ENCODE data around the gene ATXN10.

Gene ATXN10

DNA sequence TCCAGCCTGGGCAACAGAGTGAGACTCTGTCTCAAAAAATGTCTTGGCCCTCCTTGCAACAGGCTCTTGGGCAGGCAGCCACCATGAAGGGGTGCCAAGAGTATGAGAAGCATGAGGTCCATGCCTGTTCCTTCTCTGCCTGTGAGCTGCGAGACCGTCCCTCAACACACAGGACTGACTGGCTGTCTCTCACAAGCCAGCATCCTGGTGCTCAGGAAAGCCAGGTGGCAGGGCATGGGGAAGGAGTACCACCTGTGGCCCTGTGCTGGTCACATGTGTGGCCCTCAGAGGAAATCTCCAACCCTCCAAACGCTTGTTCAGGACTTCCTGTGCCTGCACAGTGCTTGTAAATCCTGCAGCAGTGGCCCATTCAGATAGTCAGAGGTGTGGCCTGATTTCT lies 83.2 kb downstream of the ATXN10 start:
- H3K4me2 ChIP-seq (ENCODE audit: low read length, poor library complexity, severe bottlenecking) = no peak overlapping the region

GRCh38 chr22:45756558-45756957 lies 84.9 kb downstream of the ATXN10 start:
- Histone ChIP-seq H3K9ac (ENCODE audit: low read length) (no peak overlapping the region), H4K8ac (ENCODE audit: low read length) (no peak overlapping the region), H3K36me3 (ENCODE audit: control insufficient read depth in 1 of 2, insufficient read depth in 2 of 2, low read depth in 1 of 2, low read length in 2 of 2) (peaks cover 12 to 41% of the 10 kb centered on the region in 2 experiments), H2BK15ac (ENCODE audit: low read depth, poor library complexity, severe bottlenecking) (no peak overlapping the region), H2AK5ac (ENCODE audit: low read length, severe bottlenecking) (no peak overlapping the region), H3K27me3 (ENCODE audit: control insufficient read depth in 1 of 2, insufficient read depth in 1 of 2, low read length in 2 of 2) (no peaks in the 10 kb centered on the region), H2BK12ac (ENCODE audit: low read length in 2 of 2) (no peak overlapping the region), H3K18ac (ENCODE audit: low read depth in 1 of 2, low read length in 2 of 2) (no peak overlapping the region), H3K79me1 (replicated peaks; ENCODE audit: low read length, poor library complexity, severe bottlenecking) (peaks cover 24% of the 10 kb centered on the region), H3K4me3 (ENCODE audit: insufficient read depth in 1 of 2, low read depth in 1 of 2, low read length in 2 of 2) (no peak overlapping the region), H2BK120ac (ENCODE audit: low read depth, low read length) (no peak overlapping the region), H3K27ac (ENCODE audit: low read length, poor library complexity, severe bottlenecking) (peak overlapping the region; percentile 2), H2AFZ (ENCODE audit: low read depth, low read length) (no peak overlapping the region), H3K4me2 (ENCODE audit: low read length, poor library complexity, severe bottlenecking) (no peak overlapping the region), H3K4ac (ENCODE audit: low read depth in 1 of 2, low read length in 2 of 2) (no peak overlapping the region), H3K9me3 (ENCODE audit: control insufficient read depth, low read length) (no peaks in the 10 kb centered on the region), H3K4me1 (ENCODE audit: control insufficient read depth, insufficient read depth, low read depth, low read length) (peaks cover 16% of the 10 kb centered on the region), H3K14ac (ENCODE audit: low read length in 2 of 2) (no peak overlapping the region), H4K91ac (ENCODE audit: low read length) (no peak overlapping the region), H3K23ac (ENCODE audit: low read length in 2 of 2) (no peak overlapping the region), H2BK5ac (ENCODE audit: low read depth, low read length, poor library complexity, severe bottlenecking) (no peak overlapping the region)
- DNase-seq = no peak
- WGBS = 54% methylated on average over 1 of the region's 1 CpG

More for the DNA sequence above, 83.2 kb downstream of the ATXN10 start:
- no peak overlapping the region for H2AFZ ChIP-seq (ENCODE audit: low read depth, low read length)
- H3K23ac ChIP-seq (ENCODE audit: low read length in 2 of 2) = peak overlapping the region in 1 of 2 experiments; percentile 64
- H3K18ac ChIP-seq (ENCODE audit: low read depth in 1 of 2, low read length in 2 of 2) = no peak overlapping the region
- peak overlapping the region in 1 of 2 experiments; percentile 57 for H2BK12ac ChIP-seq (ENCODE audit: low read length in 2 of 2)
- no peak overlapping the region for H3K14ac ChIP-seq (ENCODE audit: low read length in 2 of 2)
- no peak overlapping the region for H2AK5ac ChIP-seq (ENCODE audit: low read length, severe bottlenecking)
- no peak for DNase-seq
- no peak overlapping the region for H2BK5ac ChIP-seq (ENCODE audit: low read depth, low read length, poor library complexity, severe bottlenecking)
- no peak overlapping the region for H3K4ac ChIP-seq (ENCODE audit: low read depth in 1 of 2, low read length in 2 of 2)
- H3K36me3 ChIP-seq (ENCODE audit: control insufficient read depth in 1 of 2, insufficient read depth in 2 of 2, low read depth in 1 of 2, low read length in 2 of 2) = peaks cover 15 to 40% of the 10 kb centered on the region in 2 experiments
- H3K79me1 ChIP-seq (replicated peaks; ENCODE audit: low read length, poor library complexity, severe bottlenecking) = peaks cover 22% of the 10 kb centered on the region
- H4K8ac ChIP-seq (ENCODE audit: low read length) = no peak overlapping the region
- H2BK120ac ChIP-seq (ENCODE audit: low read depth, low read length) = no peak overlapping the region
- no peak overlapping the region for H2BK15ac ChIP-seq (ENCODE audit: low read depth, poor library complexity, severe bottlenecking)
- no peak overlapping the region for H3K4me3 ChIP-seq (ENCODE audit: insufficient read depth in 1 of 2, low read depth in 1 of 2, low read length in 2 of 2)
- no peak overlapping the region for H4K91ac ChIP-seq (ENCODE audit: low read length)
- H3K27ac ChIP-seq (ENCODE audit: low read length, poor library complexity, severe bottlenecking) = no peak overlapping the region
- WGBS = 86% methylated on average over 3 of the region's 3 CpGs
- H3K9ac ChIP-seq (ENCODE audit: low read length) = no peak overlapping the region
- no peaks in the 10 kb centered on the region for H3K27me3 ChIP-seq (ENCODE audit: control insufficient read depth in 1 of 2, insufficient read depth in 1 of 2, low read length in 2 of 2)
- H3K4me1 ChIP-seq (ENCODE audit: control insufficient read depth, insufficient read depth, low read depth, low read length) = peaks cover 13% of the 10 kb centered on the region
- no peaks in the 10 kb centered on the region for H3K9me3 ChIP-seq (ENCODE audit: control insufficient read depth, low read length)

DNA sequence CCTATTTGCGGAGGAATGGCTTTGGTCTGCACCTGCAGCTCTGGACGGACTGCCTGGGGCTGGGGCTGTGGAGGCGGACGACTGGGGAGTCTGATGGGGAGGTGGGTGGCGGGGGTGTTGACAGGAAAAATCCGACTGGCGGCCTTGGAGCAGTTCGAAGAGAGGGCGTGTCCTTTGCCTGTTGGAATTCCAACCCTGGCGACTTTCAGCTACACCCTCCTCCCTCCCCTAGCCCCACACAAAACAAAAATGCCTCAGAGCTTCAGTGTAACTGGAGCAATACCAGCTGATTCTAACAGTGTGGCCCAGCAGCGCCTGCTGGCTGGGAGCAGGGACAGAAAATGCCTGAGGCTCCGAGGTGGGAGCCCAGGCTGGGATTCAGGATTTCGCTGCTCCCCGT lies 85.4 kb downstream of the ATXN10 start:
- peaks cover 17% of the 10 kb centered on the region for H3K4me1 ChIP-seq (ENCODE audit: control insufficient read depth, insufficient read depth, low read depth, low read length)
- no peak overlapping the region for H3K23ac ChIP-seq (ENCODE audit: low read length in 2 of 2)
- DNase-seq = no peak
- H3K27ac ChIP-seq (ENCODE audit: low read length, poor library complexity, severe bottlenecking) = peak overlapping the region; percentile 45
- no peak overlapping the region for H2AFZ ChIP-seq (ENCODE audit: low read depth, low read length)
- H3K14ac ChIP-seq (ENCODE audit: low read length in 2 of 2) = no peak overlapping the region
- 76% methylated on average over 11 of the region's 14 CpGs for WGBS
- H3K9me3 ChIP-seq (ENCODE audit: control insufficient read depth, low read length) = no peaks in the 10 kb centered on the region
- H3K36me3 ChIP-seq (ENCODE audit: control insufficient read depth in 1 of 2, insufficient read depth in 2 of 2, low read depth in 1 of 2, low read length in 2 of 2) = peaks cover 12 to 41% of the 10 kb centered on the region in 2 experiments
- H2BK12ac ChIP-seq (ENCODE audit: low read length in 2 of 2) = no peak overlapping the region
- no peak overlapping the region for H3K4me3 ChIP-seq (ENCODE audit: insufficient read depth in 1 of 2, low read depth in 1 of 2, low read length in 2 of 2)
- no peak overlapping the region for H2BK5ac ChIP-seq (ENCODE audit: low read depth, low read length, poor library complexity, severe bottlenecking)
- H3K4ac ChIP-seq (ENCODE audit: low read depth in 1 of 2, low read length in 2 of 2) = no peak overlapping the region
- H3K79me1 ChIP-seq (replicated peaks; ENCODE audit: low read length, poor library complexity, severe bottlenecking) = peaks cover 25% of the 10 kb centered on the region
- no peak overlapping the region for H2BK120ac ChIP-seq (ENCODE audit: low read depth, low read length)
- no peak overlapping the region for H3K4me2 ChIP-seq (ENCODE audit: low read length, poor library complexity, severe bottlenecking)
- H4K91ac ChIP-seq (ENCODE audit: low read length) = no peak overlapping the region
- H4K8ac ChIP-seq (ENCODE audit: low read length) = no peak overlapping the region
- no peak overlapping the region for H3K18ac ChIP-seq (ENCODE audit: low read depth in 1 of 2, low read length in 2 of 2)
- H3K9ac ChIP-seq (ENCODE audit: low read length) = peak overlapping the region; percentile 5
- no peak overlapping the region for H2AK5ac ChIP-seq (ENCODE audit: low read length, severe bottlenecking)
- H3K27me3 ChIP-seq (ENCODE audit: control insufficient read depth in 1 of 2, insufficient read depth in 1 of 2, low read length in 2 of 2) = no peaks in the 10 kb centered on the region
- H2BK15ac ChIP-seq (ENCODE audit: low read depth, poor library complexity, severe bottlenecking) = no peak overlapping the region

DNA sequence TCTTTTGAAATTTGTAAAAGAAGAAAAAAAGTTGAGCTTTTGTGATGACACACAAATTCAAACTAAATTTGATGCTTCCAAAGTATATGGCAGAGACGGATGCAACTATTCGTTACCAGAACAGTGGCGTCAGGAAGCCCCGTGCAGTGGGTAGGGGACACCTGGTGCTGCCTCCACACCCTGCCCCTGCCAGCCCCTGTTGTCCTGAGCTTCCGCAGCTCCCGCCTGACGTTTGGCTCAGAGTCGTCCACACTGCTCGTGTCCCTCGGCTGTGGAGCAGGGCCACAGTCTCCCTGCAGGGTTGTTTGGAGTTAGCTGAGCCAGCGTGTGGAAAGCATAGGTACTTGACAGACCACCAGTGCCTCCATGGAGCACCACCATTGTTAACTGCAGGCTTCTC lies 86.3 kb downstream of the ATXN10 start:
- Histone ChIP-seq H3K4me3 (ENCODE audit: insufficient read depth in 1 of 2, low read depth in 1 of 2, low read length in 2 of 2) (no peak overlapping the region), H3K4me2 (ENCODE audit: low read length, poor library complexity, severe bottlenecking) (no peak overlapping the region), H2BK5ac (ENCODE audit: low read depth, low read length, poor library complexity, severe bottlenecking) (no peak overlapping the region), H3K4ac (ENCODE audit: low read depth in 1 of 2, low read length in 2 of 2) (no peak overlapping the region), H3K14ac (ENCODE audit: low read length in 2 of 2) (no peak overlapping the region), H3K23ac (ENCODE audit: low read length in 2 of 2) (no peak overlapping the region), H2BK120ac (ENCODE audit: low read depth, low read length) (no peak overlapping the region), H3K36me3 (ENCODE audit: control insufficient read depth in 1 of 2, insufficient read depth in 2 of 2, low read depth in 1 of 2, low read length in 2 of 2) (peaks cover 12 to 46% of the 10 kb centered on the region in 2 experiments), H4K91ac (ENCODE audit: low read length) (no peak overlapping the region), H3K9ac (ENCODE audit: low read length) (no peak overlapping the region), H3K4me1 (ENCODE audit: control insufficient read depth, insufficient read depth, low read depth, low read length) (peaks cover 25% of the 10 kb centered on the region), H4K8ac (ENCODE audit: low read length) (no peak overlapping the region), H2BK12ac (ENCODE audit: low read length in 2 of 2) (no peak overlapping the region), H3K18ac (ENCODE audit: low read depth in 1 of 2, low read length in 2 of 2) (no peak overlapping the region), H3K27me3 (ENCODE audit: control insufficient read depth in 1 of 2, insufficient read depth in 1 of 2, low read length in 2 of 2) (no peaks in the 10 kb centered on the region), H3K27ac (ENCODE audit: low read length, poor library complexity, severe bottlenecking) (no peak overlapping the region), H3K9me3 (ENCODE audit: control insufficient read depth, low read length) (no peaks in the 10 kb centered on the region), H2BK15ac (ENCODE audit: low read depth, poor library complexity, severe bottlenecking) (no peak overlapping the region), H2AFZ (ENCODE audit: low read depth, low read length) (no peak overlapping the region), H3K79me1 (replicated peaks; ENCODE audit: low read length, poor library complexity, severe bottlenecking) (peaks cover 31% of the 10 kb centered on the region), H2AK5ac (ENCODE audit: low read length, severe bottlenecking) (no peak overlapping the region)
- WGBS = 96% methylated on average over 11 of the region's 11 CpGs
- no peak for DNase-seq
